Stimulated activated CD4-positive, alpha-beta T cell treated with anti-CD3 and anti-CD28 coated beads, Interleukin-2, amount 100 ng/mL, for 4 hours (primary cell): ENCODE data around the gene CHMP2A.
"Not testable (repeated sequence)": the region's sequence is repeated elsewhere in the genome, so short reads cannot be mapped to it uniquely, and the experiment has no call there.

Experiments used
- DNase-seq: peaks from one replicate; pipeline ENCODE4 v3.0.0-alpha.2; 2020; ENCODE audit warnings: low read depth

CHMP2A gene

DNA sequence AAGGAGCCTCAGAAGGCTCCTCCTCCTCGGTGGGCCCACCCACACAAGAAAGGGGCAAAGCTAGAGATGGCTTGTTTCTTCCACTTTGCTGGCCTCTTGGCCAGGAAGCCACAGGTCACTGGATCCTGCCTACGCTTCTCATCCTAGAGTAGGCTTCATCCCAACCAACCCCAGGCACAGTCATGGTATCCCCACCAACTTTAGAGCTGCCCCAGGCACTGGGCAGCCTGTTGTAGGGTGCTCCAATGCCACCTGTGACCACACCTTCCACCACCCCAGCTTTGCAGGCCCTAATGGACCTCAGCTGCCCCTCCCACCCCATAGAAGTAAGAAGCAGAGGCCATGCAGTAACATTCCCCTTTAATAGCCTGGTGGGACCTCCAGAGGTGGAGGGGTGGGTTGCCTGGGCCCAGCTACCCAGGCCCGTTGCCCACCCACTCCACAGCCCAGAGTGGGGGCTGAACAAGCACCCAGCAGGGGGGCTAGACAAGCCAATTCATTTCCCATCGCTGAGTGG lies 522 bp upstream of the CHMP2A start:
- no peak for DNase-seq

DNA sequence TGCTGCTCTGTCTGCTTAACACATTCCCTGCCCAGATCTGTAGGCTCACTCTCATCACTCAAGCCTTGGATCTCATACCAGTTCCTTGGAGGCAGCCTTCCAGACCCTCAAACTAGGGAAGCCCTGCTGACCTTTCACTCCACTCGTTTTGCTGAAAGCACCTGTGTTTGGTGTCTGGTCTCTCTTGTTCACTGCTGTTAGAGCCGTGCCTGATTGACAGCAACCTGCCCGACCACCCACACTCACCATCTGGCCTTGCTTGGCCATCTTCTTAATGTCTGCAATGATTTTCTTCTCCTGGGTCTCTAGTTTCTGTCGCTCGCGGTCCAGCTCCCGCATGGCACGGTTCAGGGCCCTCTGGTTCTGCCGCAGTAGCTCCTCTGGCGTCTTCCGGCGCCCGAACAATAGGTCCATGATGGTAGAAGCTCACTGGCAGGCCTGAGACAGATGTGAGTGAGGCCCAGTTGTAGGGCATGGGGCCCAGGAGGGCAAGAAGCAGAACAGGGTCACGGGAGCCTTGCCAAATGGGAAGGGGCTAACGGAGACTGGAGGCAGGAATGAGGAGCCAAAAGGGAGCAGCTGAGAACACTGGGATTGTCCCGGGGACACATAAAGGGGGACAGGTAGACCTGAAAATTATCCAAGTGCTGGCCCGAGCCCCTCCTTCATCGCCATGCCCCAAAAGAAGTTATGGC lies 959 bp downstream of the CHMP2A start:
- no peak for DNase-seq

DNA sequence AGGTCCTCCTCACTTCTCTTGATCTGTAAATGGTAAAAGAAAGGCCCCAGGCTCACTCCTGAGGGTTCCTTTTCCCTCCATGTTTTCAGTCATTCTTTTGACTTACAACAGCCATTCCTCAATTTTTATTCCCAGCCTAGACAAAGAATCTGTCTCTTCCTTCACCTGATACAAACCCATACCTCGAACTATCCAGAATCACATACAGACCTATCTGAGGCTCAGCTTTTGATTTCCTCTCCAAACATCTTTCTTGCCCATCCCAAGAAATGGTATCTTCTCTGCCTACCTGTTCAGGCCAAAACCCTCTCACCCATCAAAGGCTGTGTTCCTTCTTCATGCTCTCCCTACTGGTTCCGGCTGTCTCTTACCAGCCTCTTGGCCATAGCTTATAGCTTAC lies 2.2 kb downstream of the CHMP2A start:
- DNase-seq, result no peak

DNA sequence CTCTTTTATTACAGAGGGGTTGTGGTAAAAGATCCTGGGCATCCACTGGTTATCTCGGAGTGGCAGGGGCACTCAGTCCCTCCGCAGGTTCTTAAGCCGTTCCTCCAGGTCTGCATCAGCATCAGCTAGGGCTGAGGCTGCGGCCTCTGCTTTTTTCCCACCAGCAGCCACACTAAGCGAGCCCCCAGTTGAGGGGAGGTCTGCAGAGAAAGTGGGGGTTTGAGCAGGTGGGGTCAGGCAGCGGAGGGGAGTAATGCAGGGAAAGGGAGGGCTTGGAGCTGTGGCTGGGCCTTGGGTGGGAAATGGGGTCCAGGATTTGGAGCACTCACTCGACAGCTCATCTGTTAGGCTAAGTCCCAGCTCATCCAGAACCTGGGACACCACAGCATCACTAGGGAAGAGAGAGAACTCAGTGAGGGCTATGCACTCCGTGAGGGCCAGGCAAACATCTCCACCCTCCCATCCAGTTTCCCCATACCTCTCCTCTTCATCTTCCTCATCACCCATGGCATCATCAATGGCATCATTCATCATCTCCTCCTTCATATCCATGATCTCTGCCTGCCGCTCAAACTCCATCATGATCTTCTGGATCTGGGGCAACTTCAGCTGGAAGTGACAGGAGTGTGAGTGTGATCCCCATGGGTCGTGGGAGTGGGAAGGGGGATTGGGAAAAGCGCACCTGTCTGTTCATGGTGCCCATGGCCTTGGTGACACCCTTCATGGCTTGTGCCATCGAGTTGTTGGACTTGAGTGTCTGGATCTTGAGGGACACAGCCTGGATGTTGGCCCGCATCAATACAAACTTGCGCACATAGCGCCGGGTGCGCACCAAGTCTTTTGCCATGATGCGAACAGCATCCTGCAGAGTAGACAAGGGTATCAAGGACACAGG lies 3.1 kb downstream of the CHMP2A start:
- no peak for DNase-seq

DNA sequence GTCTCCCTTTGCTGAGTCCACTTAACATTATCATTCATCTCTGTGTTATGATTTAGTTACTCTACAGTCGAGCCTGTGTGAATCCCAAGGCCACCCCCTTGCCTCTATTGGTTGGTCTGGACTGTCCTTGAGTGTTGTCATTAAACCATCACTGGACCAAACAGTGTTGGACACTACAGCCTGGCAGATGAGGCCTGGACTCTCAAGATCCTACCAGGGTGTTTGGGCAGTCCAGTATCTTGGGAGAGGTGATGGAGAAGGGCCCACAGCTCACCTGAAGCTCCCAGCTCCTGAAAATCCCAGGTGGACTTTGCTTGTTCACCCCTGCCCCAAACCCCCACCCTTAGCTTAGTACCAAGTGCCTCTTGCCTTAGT lies 3.8 kb downstream of the CHMP2A start:
- no peak for DNase-seq

DNA sequence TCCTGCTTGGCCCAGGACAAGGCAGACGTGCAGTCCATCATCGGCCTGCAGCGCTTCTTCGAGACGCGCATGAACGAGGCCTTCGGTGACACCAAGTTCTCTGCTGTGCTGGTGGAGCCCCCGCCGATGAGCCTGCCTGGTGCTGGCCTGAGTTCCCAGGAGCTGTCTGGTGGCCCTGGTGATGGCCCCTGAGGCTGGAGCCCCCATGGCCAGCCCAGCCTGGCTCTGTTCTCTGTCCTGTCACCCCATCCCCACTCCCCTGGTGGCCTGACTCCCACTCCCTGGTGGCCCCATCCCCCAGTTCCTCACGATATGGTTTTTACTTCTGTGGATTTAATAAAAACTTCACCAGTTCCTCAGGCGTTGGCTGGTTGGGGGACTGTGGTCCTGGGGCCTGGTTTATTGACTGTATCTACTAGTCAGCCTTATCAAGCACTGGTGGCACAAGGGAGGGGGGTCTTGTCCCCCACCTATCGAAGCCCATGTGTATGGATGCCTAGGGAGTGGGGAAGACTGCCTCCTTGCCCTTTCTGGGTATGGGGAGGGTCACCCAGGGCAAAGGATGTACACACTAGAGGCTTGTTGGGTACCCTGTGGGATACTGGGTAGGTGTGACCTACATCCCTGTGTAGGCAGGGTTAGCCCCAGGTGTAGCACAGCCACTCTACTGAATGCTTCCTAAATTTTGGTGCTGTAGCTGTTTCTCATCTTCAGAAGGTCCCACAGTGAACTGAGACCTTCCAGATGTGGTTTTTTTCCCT lies 4.4 kb downstream of the CHMP2A start:
- DNase-seq, result no peak

DNA sequence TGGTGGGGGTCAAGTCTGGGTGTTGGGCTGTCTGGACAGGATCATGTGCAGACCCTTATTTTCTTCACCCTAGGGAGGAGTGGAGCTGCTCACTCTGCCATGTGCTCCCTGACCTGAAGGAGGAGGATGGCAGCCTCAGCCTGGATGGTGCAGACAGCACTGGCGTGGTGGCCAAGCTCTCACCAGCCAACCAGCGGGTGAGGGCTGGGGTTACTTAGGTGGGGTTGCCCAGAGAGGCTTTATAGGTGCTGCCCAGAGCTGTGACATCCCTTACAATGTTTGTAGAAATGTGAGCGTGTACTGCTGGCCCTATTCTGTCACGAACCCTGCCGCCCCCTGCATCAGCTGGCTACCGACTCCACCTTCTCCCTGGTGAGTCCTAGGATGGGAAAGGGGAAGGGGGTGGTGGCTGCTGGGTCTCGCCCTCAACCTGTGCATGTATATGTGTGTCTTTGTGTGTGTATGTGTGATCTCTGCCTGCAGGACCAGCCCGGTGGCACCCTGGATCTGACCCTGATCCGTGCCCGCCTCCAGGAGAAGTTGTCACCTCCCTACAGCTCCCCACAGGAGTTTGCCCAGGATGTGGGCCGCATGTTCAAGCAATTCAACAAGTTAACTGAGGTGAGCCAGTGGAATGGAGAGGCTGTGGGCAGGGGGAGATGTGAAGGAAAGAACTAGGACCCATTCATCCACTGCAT lies 5.1 kb downstream of the CHMP2A start:
- no peak for DNase-seq

DNA sequence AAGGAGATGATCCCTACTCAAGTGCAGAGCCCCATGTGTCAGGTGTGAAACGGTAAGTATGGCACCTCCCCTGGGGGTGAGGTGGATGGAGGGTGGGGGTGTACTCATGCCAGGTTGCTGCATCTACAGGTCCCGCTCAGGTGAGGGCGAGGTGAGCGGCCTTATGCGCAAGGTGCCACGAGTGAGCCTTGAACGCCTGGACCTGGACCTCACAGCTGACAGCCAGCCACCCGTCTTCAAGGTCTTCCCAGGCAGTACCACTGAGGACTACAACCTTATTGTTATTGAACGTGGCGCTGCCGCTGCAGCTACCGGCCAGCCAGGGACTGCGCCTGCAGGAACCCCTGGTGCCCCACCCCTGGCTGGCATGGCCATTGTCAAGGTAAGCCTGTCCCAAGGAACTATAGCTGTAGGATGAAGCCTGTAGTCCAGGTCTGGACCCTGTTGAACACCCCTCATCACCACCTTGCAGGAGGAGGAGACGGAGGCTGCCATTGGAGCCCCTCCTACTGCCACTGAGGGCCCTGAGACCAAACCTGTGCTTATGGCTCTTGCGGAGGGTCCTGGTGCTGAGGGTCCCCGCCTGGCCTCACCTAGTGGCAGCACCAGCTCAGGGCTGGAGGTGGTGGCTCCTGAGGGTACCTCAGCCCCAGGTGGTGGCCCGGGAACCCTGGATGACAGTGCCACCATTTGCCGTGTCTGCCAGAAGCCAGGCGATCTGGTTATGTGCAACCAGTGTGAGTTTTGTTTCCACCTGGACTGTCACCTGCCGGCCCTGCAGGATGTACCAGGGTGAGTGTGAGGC lies 5.8 kb downstream of the CHMP2A start:
- DNase-seq, result no peak

DNA sequence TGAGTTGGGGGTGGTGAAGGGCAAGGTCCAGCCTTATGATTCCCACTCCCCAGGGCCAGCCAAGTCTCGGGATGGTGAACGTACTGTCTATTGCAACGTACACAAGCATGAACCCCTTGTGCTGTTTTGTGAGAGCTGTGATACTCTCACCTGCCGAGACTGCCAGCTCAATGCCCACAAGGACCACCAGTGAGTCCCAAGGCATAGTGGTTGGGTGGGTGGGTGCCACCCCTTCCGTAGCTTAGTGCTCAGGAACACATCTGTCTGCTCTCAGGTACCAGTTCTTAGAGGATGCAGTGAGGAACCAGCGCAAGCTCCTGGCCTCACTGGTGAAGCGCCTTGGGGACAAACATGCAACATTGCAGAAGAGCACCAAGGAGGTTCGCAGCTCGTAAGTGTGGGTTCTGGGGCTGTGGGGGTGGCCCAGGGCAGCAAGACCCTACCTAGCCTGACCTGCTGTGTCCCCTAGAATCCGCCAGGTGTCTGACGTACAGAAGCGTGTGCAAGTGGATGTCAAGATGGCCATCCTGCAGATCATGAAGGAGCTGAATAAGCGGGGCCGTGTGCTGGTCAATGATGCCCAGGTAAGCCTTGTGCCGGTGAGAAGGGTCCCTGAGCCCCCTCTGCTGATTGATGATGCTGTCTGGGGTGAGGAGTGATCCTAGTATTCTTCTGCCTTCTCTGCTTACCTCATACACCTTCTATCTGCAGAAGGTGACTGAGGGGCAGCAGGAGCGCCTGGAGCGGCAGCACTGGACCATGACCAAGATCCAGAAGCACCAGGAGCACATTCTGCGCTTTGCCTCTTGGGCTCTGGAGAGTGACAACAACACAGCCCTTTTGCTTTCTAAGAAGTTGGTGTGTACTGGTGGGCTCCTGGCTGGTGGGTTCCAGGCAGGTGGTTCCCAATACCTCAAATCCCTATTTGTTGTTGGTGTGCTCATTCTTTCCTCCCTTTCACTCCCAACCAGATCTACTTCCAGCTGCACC lies 7.3 kb downstream of the CHMP2A start:
- DNase-seq, result no peak

DNA sequence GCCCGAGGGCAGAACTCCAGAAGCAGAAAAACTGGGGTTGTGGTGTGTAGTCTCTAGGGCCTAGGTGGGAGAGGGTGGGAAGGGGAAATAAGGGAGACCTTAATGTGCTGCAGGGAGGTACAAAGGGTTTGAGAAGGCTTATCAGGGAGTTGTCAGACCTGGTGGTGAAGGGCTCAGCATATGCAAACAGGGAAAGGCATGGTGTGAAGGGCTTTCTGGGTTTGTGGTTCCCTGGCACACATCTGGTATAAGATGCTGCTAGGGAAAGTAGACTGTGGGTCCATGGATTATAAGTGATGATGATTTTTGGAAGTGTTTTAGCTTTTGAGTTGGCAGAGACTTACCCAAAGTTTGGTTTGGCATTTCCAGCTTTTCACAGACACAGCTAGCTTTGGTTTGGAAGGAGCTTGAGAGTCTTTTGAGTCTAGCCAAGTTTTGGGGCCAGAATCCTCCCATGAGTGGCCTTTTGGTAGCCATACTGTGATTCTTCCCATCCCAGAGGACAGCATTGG lies 8.8 kb downstream of the CHMP2A start:
- DNase-seq, result no peak

DNA sequence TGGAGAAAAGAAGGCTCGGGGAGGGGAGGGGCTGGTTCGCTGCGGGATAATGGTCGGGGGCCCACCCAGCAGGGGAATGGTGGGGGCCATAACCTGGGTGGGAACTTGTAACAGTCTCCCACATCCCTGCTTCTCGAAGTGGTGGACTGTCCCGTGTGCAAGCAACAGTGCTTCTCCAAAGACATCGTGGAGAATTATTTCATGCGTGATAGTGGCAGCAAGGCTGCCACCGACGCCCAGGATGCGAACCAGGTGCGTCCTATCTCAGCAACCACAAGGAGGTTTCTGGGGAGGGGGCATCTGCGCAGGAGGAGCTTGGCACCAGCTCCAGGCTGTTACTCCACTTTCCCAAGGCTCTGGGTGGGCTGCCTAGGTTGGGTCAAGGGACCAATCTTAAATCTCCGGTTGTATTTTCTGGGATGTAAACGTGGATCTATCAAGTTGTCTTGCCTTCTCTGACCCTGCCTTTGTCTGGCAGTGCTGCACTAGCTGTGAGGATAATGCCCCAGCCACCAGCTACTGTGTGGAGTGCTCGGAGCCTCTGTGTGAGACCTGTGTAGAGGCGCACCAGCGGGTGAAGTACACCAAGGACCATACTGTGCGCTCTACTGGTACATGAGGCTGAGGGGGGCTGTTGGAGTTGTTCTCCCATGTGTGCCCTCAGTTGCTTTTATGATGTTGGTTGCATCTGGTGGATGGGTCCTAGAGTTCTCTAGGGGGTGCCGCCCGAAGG lies 9.5 kb downstream of the CHMP2A start:
- no peak for DNase-seq

DNA sequence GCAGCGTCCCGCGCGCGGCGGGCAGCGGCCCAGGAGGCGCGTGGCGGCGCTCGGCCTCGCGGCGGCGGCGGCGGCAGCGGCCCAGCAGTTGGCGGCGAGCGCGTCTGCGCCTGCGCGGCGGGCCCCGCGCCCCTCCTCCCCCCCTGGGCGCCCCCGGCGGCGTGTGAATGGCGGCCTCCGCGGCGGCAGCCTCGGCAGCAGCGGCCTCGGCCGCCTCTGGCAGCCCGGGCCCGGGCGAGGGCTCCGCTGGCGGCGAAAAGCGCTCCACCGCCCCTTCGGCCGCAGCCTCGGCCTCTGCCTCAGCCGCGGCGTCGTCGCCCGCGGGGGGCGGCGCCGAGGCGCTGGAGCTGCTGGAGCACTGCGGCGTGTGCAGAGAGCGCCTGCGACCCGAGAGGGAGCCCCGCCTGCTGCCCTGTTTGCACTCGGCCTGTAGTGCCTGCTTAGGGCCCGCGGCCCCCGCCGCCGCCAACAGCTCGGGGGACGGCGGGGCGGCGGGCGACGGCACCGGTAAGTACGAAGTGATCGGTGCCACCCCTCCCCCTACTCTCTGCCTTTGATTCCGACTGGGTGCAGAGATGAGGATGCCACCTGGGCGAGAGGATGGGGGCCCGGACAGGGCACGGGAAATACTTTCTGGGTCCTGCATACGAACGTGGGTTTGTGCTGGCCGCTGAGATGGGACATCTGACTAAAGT lies 10.2 kb downstream of the CHMP2A start:
- DNase-seq, result peak; percentile 68

DNA sequence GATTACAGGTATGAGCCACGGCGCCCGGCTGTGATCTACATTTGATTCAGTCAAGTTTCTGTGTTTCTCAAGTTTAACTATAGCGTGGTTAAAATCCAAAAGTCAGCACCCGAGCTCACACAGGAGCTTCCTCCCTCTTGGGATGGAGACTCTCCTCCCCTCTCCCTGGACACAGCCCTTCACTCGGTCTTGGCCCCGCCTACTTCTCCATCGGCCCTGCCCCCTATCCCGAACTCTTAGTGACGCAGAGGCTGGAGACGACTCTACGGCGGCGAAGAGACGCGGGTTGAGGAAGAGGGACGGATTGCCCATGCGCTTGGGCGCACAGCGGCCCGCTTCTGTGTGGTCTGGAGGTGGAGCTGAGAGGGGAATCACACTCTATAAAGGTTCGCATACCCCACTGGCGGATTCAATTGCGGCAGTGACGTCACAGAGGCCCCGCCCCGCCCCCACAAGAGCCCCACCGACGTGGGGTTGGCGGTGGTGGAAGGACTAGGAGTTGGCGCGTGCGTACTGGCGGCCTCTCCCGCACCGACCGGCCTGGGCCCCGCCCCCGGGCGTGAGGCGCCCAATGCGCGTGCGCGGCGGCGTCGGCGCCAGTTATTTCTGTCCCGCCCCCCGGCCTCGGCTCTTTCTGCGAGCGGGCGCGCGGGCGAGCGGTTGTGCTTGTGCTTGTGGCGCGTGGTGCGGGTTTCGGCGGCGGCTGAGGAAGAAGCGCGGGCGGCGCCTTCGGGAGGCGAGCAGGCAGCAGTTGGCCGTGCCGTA lies 10.9 kb downstream of the CHMP2A start, which contains the start of gene TRIM28:
Gene TRIM28 (plus strand): TSS at position 239 of the 765 bp plus-strand sequence. CDS start 694 bp downstream, outside the sequence.
- peak; percentile 100 for DNase-seq

DNA sequence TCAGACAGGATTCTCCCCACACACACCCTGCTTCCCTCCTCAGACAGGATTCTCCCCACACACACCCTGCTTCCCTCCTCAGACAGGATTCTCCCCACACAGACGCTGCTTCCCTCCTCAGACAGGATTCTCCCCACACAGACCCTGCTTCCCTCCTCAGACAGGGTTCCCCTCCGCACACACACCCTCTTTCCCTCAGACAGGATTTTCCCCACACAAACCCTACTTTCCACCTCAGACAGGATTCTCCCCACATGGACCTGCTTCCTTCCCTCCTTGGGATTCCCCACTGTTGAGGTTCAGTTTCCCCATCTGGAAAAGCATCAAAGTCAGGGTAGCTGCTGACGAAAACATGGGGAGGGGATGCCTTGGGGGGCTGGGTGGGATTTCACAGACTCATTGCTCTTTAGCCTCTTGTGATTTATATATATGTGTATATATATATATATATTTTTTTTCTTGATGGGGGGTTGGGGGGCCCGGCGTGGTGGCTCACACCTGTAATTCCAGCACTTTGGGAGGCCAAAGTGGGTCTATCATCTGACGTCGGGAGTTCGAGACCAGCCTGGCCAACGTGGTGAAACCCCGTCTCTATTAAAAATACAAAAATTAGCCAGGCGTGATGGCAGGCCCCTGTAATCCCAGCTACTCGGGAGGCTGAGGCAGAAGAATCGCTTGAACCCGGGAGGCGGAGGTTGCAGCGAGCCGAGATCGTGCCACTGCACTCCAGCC lies 12.1 kb downstream of the CHMP2A start:
- DNase-seq, result not testable (repeated sequence)

DNA sequence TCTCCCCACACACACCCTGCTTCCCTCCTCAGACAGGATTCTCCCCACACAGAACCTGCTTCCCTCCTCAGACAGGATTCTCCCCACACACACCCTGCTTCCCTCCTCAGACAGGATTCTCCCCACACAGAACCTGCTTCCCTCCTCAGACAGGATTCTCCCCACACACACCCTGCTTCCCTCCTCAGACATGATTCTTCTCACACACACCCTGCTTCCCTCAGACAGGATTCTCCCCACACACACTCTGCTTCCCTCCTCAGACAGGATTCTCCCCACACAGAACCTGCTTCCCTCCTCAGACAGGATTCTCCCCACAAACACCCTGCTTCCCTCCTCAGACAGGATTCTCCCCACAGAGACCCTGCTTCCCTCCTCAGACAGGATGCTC lies 15.7 kb downstream of the CHMP2A start:
- not testable (repeated sequence) for DNase-seq
